B cell (primary cell): ENCODE data around the gene NRAP. TPM values are rescaled to one million over a fixed set of nuclear protein-coding genes. Genes with fewer than 3 reads are reported as not detected.

Source experiments
- ATAC-seq: fragments of 200-7000 bp; cut with Tn5 transposase; one replicate; pipeline ENCODE4 v1.10.0; 2021; ENCODE audit warnings: low read depth, mild to moderate bottlenecking, moderate number of reproducible peaks, moderate library complexity
- CTCF ChIA-PET: fragments of 350-600 bp; sonication (Branson Sonifier 250); formaldehyde crosslinking; loops from one replicate; lab custom pipeline; 2021; ENCODE audit warnings: antibody characterized with exemption, inconsistent platforms; lab: Charles Lee
- POLR2A ChIA-PET: fragments of 350-600 bp; sonication (Branson Sonifier 250); formaldehyde crosslinking; loops from one replicate; lab custom pipeline; 2021; ENCODE audit warnings: antibody characterized with exemption; lab: Charles Lee
- DNase-seq: peaks from one replicate; pipeline ENCODE4 v3.0.0; 2013
- H2AFZ ChIP-seq: 2 replicates; pipeline ENCODE4 v1.6.1; 2012; ENCODE audit warnings: mild to moderate bottlenecking, low read depth, low read length; ENCODE audit not compliant: insufficient read depth, poor library complexity, severe bottlenecking
- H3K27ac ChIP-seq, 2 donors: 1 replicate in 1 of 2; 2 replicates in 1 of 2; pipeline ENCODE4 v1.5.1; 2012 to 2013; ENCODE audit warnings: low read length in 2 of 2, mild to moderate bottlenecking in 2 of 2, moderate library complexity in 1 of 2
- H3K27me3 ChIP-seq, 4 experiments: fragments of 200-600 bp in 1 of 4; sonication (generic) in 1 of 4; replicated peaks in 1 of 4; 1 replicate in 2 of 4; 2 replicates in 2 of 4; pipeline versions ENCODE4 v1.6.1 to v1.7.0; 2013 to 2016; ENCODE audit warnings: low read length in 3 of 4, mild to moderate bottlenecking in 2 of 4, mixed read lengths in 1 of 4, moderate library complexity in 1 of 4; ENCODE audit not compliant: insufficient read depth in 4 of 4, control insufficient read depth in 3 of 4; ENCODE audit errors: control extremely low read depth in 1 of 4
- H3K36me3 ChIP-seq, 2 experiments: replicated peaks in 1 of 2; 1 replicate in 1 of 2; 2 replicates in 1 of 2; pipeline versions ENCODE4 v1.6.1 to v1.7.1; 2013; ENCODE audit warnings: low read length in 1 of 2; ENCODE audit not compliant: insufficient read depth in 2 of 2, control insufficient read depth in 1 of 2; ENCODE audit errors: control extremely low read depth in 1 of 2, extremely low read depth in 1 of 2
- H3K4me1 ChIP-seq, 2 donors: fragments of 200-600 bp in 1 of 2; sonication (generic) in 1 of 2; 1 replicate in 1 of 2; 2 replicates in 1 of 2; pipeline versions ENCODE4 v1.5.1 to v1.6.1; 2013 to 2017; ENCODE audit warnings: low read length in 2 of 2; ENCODE audit not compliant: control insufficient read depth in 2 of 2, insufficient read depth in 2 of 2
- H3K4me2 ChIP-seq: replicated peaks from 2 replicates; pipeline ENCODE3; 2012; ENCODE audit warnings: mild to moderate bottlenecking, low read depth, low read length; ENCODE audit not compliant: poor library complexity, severe bottlenecking
- H3K4me3 ChIP-seq, 5 experiments: fragments of 200-600 bp in 1 of 5; sonication (generic) in 1 of 5; 1 replicate in 3 of 5; 2 replicates in 2 of 5; pipeline versions ENCODE4 v1.5.1 to v1.7.0; 2011 to 2016; ENCODE audit warnings: low read length in 4 of 5, mild to moderate bottlenecking in 4 of 5, low read depth in 2 of 5, control low read depth in 1 of 5, moderate library complexity in 1 of 5; ENCODE audit not compliant: insufficient read depth in 1 of 5; ENCODE audit errors: control extremely low read depth in 1 of 5, extremely low read depth in 1 of 5
- H3K79me2 ChIP-seq: fragments of 200-600 bp; sonication (generic); one replicate; pipeline ENCODE4 v1.6.0; 2016; ENCODE audit warnings: low read length; ENCODE audit not compliant: control insufficient read depth, insufficient read depth
- H3K9ac ChIP-seq: fragments of 200-600 bp; sonication (generic); 2 replicates; pipeline ENCODE4 v1.6.1; 2017; ENCODE audit warnings: mild to moderate bottlenecking, low read length, moderate library complexity
- H3K9me3 ChIP-seq, 3 donors: one replicate each; pipeline versions ENCODE4 v1.6.1 to v1.7.1; 2013; ENCODE audit warnings: low read length in 2 of 3; ENCODE audit not compliant: control insufficient read depth in 2 of 3, insufficient read depth in 1 of 3; ENCODE audit errors: control extremely low read depth in 1 of 3
- H4K20me1 ChIP-seq: 2 replicates; pipeline ENCODE4 v1.6.0; 2012; ENCODE audit warnings: mild to moderate bottlenecking, low read length; ENCODE audit not compliant: insufficient read depth, control insufficient read depth, poor library complexity, severe bottlenecking
- H3K27ac Mint-ChIP-seq: one replicate; pipeline ENCODE4 v1.8.0; 2021; ENCODE audit warnings: mixed read lengths
- H3K27me3 Mint-ChIP-seq: one replicate; pipeline ENCODE4 v1.8.0; 2021; ENCODE audit warnings: mixed read lengths
- H3K4me1 Mint-ChIP-seq: one replicate; pipeline ENCODE4 v1.8.0; 2021; ENCODE audit warnings: mixed read lengths
- H3K4me3 Mint-ChIP-seq: one replicate; pipeline ENCODE4 v1.8.0; 2021; ENCODE audit warnings: mixed read lengths
- H3K9me3 Mint-ChIP-seq: one replicate; pipeline ENCODE4 v1.8.0; 2022; ENCODE audit warnings: mixed read lengths; ENCODE audit not compliant: insufficient read depth
- CTCF ChIP-seq: fragments of 200-600 bp; IDR thresholded peaks from one replicate; pipeline ENCODE4 v1.8.0; 2022; ENCODE audit warnings: antibody characterized with exemption, mild to moderate bottlenecking
- EZH2 ChIP-seq: IDR thresholded peaks from 2 replicates; pipeline ENCODE4 v1.6.1; 2012; ENCODE audit warnings: borderline replicate concordance, low read depth, mild to moderate bottlenecking, moderate library complexity, low read length; ENCODE audit not compliant: insufficient read depth, poor library complexity, severe bottlenecking
- WGBS: methylation state at CpG from one replicate; pipeline ENCODE4 v1.1.5; 2013; ENCODE audit warnings: missing lambda C conversion rate; ENCODE audit not compliant: insufficient coverage; 5-methylcytosine and 5-hydroxymethylcytosine counted together
- intact Hi-C: fragments of 100-400 bp; cut with micrococcal nuclease; formaldehyde crosslinking; loops from one replicate; pipeline ENCODE4 v1.10.0; 2022
- polyA plus RNA-seq: library from polyadenylated mRNA; depleted of rRNA; stranded (reverse); fragments of >200 nt; gene quantifications from 2 replicates; pipeline ENCODE4 v1.2.3, GENCODE V29; 2012
- total RNA-seq, 2 donors: library from RNA; stranded (reverse); fragments of 120-200 nt in 1 of 2; gene quantifications; 1 replicate in 1 of 2; 2 replicates in 1 of 2; pipeline versions ENCODE4 v1.2.3 to v1.2.4, GENCODE V29; 2013 to 2022

Gene NRAP
- total and polyA plus RNA-seq, 2 donors (not counting 1 experiment from before 2014, with no cell fraction given): not detected

GRCh38 chr10:113697595-113697994, 33.8 kb upstream of the NRAP start:
- POLR2A ChIA-PET: no interaction called here
- ATAC-seq (no peak), DNase-seq (no peak)
- intact Hi-C loops: no loop called here
- Mint-ChIP-seq H3K4me1 (no peaks in the 10 kb centered on the region), H3K9me3 (peaks cover 10% of the 10 kb centered on the region), H3K4me3 (no peak overlapping the region), H3K27ac (no peak overlapping the region), H3K27me3 (no peaks in the 10 kb centered on the region)
- no peak overlapping the region for H3K9ac ChIP-seq
- no peak overlapping the region for H3K4me2 ChIP-seq
- WGBS: 71% methylated on average over 2 of the region's 3 CpGs
- CTCF ChIA-PET: no interaction called here
- H4K20me1 ChIP-seq: peaks cover 29% of the 10 kb centered on the region
- H3K4me1 ChIP-seq: no peaks in the 10 kb centered on the region
- H3K36me3 ChIP-seq: peaks cover 5 to 52% of the 10 kb centered on the region in 2 experiments
- no peak for TF ChIP-seq CTCF
- TF ChIP-seq EZH2: no peak
- H3K9me3 ChIP-seq: peaks cover 8 to 21% (median 10%) of the 10 kb centered on the region in 3 donors
- no peak overlapping the region for H3K4me3 ChIP-seq
- H3K27ac ChIP-seq: no peak overlapping the region
- H3K27me3 ChIP-seq: no peaks in the 10 kb centered on the region
- peaks cover 29% of the 10 kb centered on the region for H3K79me2 ChIP-seq
- no peak overlapping the region for H2AFZ ChIP-seq

GRCh38 chr10:113695691-113696090, 31.9 kb upstream of the NRAP start:
- Histone ChIP-seq H3K9ac (no peak overlapping the region), H3K9me3 (peaks cover 9 to 28% (median 28%) of the 10 kb centered on the region in 3 donors), H3K36me3 (peaks cover 12 to 59% of the 10 kb centered on the region in 2 experiments), H3K4me2 (no peak overlapping the region), H3K27me3 (no peaks in the 10 kb centered on the region), H4K20me1 (peaks cover 47% of the 10 kb centered on the region), H2AFZ (no peak overlapping the region), H3K4me3 (no peak overlapping the region), H3K79me2 (peaks cover 48% of the 10 kb centered on the region), H3K27ac (no peak overlapping the region), H3K4me1 (no peaks in the 10 kb centered on the region)
- ATAC-seq (no peak), DNase-seq (no peak)
- WGBS: no CpG with 5 or more reads among the region's 1 CpG
- no peak overlapping the region for H3K4me3 Mint-ChIP-seq
- TF ChIP-seq CTCF (no peak), EZH2 (no peak)
- no peaks in the 10 kb centered on the region for H3K27me3 Mint-ChIP-seq
- peaks cover under 1% of the 10 kb centered on the region for H3K4me1 Mint-ChIP-seq
- no peak overlapping the region for H3K27ac Mint-ChIP-seq
- ChIA-PET POLR2A (no interaction called here), CTCF (no interaction called here)
- intact Hi-C loops: no loop called here
- H3K9me3 Mint-ChIP-seq: peaks cover 8% of the 10 kb centered on the region
